BE2C (cell line): ENCODE measurements around the gene CDKL5.

Source experiments
- DNase-seq: peaks from one replicate; pipeline ENCODE4 v3.0.0-alpha.2; 2020
- H3K27me3 ChIP-seq: fragments of 250-450 bp; sonication (Bioruptor Pico); 2 replicates; pipeline ENCODE4 v1.5.1; 2020; ENCODE audit warnings: mild to moderate bottlenecking
- H3K36me3 ChIP-seq: fragments of 250-450 bp; sonication (Bioruptor Pico); 2 replicates; pipeline ENCODE4 v1.5.1; 2020; ENCODE audit warnings: mild to moderate bottlenecking
- H3K4me1 ChIP-seq: fragments of 250-450 bp; sonication (Bioruptor Pico); 2 replicates; pipeline ENCODE4 v1.5.1; 2020
- H3K4me3 ChIP-seq: 2 replicates; pipeline ENCODE4 v1.5.1; 2011; ENCODE audit warnings: low read depth, low read length
- H3K9me3 ChIP-seq: fragments of 250-450 bp; sonication (Bioruptor Pico); 2 replicates; pipeline ENCODE4 v1.5.1; 2020
- TF ChIP-seq, protein P1 (sequence below): IDR thresholded peaks from 2 replicates; pipeline ENCODE4 v1.5.1; 2012; ENCODE audit warnings: mild to moderate bottlenecking, low read depth, low read length

Gene CDKL5

GRCh38 chrX:18687856-18688495 lies 262.6 kb downstream of the CDKL5 start:
- Histone ChIP-seq H3K4me3 (no peak overlapping the region), H3K36me3 (no peaks in the 10 kb centered on the region), H3K9me3 (no peaks in the 10 kb centered on the region), H3K4me1 (no peaks in the 10 kb centered on the region), H3K27me3 (no peaks in the 10 kb centered on the region)
- TF ChIP-seq, protein P1, sequence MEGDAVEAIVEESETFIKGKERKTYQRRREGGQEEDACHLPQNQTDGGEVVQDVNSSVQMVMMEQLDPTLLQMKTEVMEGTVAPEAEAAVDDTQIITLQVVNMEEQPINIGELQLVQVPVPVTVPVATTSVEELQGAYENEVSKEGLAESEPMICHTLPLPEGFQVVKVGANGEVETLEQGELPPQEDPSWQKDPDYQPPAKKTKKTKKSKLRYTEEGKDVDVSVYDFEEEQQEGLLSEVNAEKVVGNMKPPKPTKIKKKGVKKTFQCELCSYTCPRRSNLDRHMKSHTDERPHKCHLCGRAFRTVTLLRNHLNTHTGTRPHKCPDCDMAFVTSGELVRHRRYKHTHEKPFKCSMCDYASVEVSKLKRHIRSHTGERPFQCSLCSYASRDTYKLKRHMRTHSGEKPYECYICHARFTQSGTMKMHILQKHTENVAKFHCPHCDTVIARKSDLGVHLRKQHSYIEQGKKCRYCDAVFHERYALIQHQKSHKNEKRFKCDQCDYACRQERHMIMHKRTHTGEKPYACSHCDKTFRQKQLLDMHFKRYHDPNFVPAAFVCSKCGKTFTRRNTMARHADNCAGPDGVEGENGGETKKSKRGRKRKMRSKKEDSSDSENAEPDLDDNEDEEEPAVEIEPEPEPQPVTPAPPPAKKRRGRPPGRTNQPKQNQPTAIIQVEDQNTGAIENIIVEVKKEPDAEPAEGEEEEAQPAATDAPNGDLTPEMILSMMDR: no peak
- DNase-seq: no peak

GRCh38 chrX:18691431-18691830 lies 266.0 kb downstream of the CDKL5 start:
- Histone ChIP-seq H3K36me3 (no peaks in the 10 kb centered on the region), H3K4me1 (no peaks in the 10 kb centered on the region), H3K9me3 (no peaks in the 10 kb centered on the region), H3K4me3 (no peak overlapping the region), H3K27me3 (no peaks in the 10 kb centered on the region)
- TF ChIP-seq, protein P1: no peak
- DNase-seq: no peak

DNA sequence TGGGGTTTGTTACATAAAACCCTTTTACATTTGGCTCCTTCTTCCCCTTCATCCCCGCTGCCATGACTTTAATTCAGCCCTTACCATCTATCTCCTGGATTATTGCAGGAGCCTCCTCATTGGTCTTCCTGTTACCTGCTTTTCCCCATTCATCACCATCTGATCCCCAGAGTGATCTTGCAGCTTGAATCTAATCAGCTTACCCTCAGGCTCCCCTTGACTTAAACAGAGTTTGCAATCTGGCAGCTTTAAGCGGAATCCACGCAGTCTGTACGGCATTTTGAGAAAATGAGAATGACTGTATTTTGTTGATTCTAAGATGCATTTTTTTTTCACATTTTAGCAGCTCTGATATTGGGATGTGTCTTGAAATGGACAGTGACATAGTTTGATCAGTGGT lies 267.1 kb downstream of the CDKL5 start:
- Histone ChIP-seq H3K36me3 (no peaks in the 10 kb centered on the region), H3K4me3 (no peak overlapping the region), H3K4me1 (no peaks in the 10 kb centered on the region), H3K9me3 (no peaks in the 10 kb centered on the region), H3K27me3 (no peaks in the 10 kb centered on the region)
- no peak for DNase-seq
- TF ChIP-seq, protein P1: no peak

DNA sequence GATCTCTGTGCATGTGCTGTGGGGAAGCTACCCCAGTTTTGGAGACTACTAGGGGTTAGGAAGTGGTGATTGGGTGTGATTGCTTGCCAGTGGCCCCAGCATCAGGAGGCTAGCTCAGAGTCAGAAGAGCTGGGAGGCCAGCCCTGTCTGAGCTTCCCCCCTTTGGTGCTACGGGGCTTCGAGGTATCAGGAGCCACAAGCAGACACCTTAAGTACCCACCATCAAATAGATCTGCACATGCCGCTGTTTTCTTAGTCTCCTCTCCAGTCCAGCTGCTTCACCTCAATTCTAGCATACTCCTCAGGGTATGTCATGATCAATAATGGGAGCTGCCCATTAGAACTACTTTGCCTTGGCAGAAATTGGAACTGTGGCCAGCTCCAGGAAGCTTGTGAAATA lies 271.2 kb downstream of the CDKL5 start:
- no peaks in the 10 kb centered on the region for H3K36me3 ChIP-seq
- DNase-seq: no peak
- H3K27me3 ChIP-seq: no peaks in the 10 kb centered on the region
- no peaks in the 10 kb centered on the region for H3K9me3 ChIP-seq
- no peaks in the 10 kb centered on the region for H3K4me1 ChIP-seq
- TF ChIP-seq, protein P1: no peak
- no peak overlapping the region for H3K4me3 ChIP-seq

DNA sequence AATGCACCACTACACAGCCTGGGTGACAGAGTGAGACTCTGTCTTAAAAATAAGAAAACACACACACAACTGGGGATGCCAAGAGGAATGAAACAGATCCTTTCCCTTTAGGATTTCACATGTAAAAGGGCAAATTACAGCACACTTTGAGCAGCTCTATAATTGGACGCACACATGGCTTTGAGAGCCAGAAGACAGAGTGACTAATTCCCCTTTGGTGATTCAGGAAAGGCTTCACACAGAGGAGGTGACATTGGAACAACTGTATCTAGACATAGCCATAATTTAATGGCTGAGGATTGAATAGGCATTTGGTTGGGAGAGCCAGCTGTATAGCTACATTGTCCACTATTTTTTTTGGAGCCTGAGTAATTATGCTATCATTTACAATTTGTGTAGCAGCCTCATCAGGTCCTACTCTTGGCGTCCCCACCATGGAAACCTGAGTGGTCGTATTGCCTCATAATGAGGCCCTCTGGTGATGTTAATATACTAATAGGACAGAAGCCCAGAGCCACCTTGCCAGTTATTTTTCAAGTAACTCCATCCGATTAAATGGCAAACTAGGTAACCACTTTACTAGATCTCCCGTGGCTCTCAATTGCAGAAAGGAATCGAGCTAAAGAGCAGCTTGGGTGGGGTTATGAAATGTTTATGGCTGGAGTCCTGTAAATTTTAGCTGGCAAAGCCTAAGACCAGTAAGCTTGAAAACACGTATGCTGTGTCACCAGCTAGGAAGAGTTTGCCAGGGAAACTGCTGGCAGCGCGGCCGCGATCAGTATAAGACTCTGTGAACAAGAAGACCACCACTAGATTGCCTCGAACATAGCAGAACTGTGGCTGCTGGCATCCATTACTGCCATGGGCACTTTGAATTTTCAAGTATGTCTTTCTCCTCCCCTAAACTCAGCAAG lies 273.6 kb downstream of the CDKL5 start:
- Histone ChIP-seq H3K9me3 (no peaks in the 10 kb centered on the region), H3K27me3 (no peaks in the 10 kb centered on the region), H3K4me1 (no peaks in the 10 kb centered on the region), H3K4me3 (no peak overlapping the region), H3K36me3 (no peaks in the 10 kb centered on the region)
- DNase-seq: no peak
- TF ChIP-seq, protein P1: no peak
